CD4-positive, CD25-positive, alpha-beta regulatory T cell (primary cell): Measurements from ENCODE around the gene SMIM22. TPM values are rescaled to one million over a fixed set of nuclear protein-coding genes. Genes with fewer than 3 reads are reported as not detected.

Experiments
- ATAC-seq, 2 donors: fragments of 150-1000 bp; cut with Tn5 transposase; one replicate each; pipeline ENCODE4 v1.10.0; 2021; ENCODE audit warnings: low read depth in 2 of 2, moderate number of reproducible peaks in 2 of 2, moderate library complexity in 1 of 2
- DNase-seq, 3 donors: peaks; one replicate each; pipeline versions ENCODE4 v3.0.0 to v3.0.0-alpha.2; 2012 to 2022; ENCODE audit warnings: mixed read lengths in 1 of 3
- H3K27ac ChIP-seq: one replicate; pipeline ENCODE4 v1.7.0; 2013; ENCODE audit warnings: mild to moderate bottlenecking, low read length; ENCODE audit not compliant: insufficient read depth, poor library complexity, severe bottlenecking
- H3K27me3 ChIP-seq: one replicate; pipeline ENCODE4 v1.7.0; 2013; ENCODE audit warnings: low read length; ENCODE audit not compliant: control insufficient read depth, insufficient read depth
- H3K36me3 ChIP-seq: one replicate; pipeline ENCODE4 v1.7.0; 2013; ENCODE audit warnings: mild to moderate bottlenecking, low read length, moderate library complexity; ENCODE audit not compliant: control insufficient read depth, insufficient read depth
- H3K4me1 ChIP-seq: 2 replicates; pipeline ENCODE4 v1.7.0; 2013; ENCODE audit warnings: mild to moderate bottlenecking, low read length; ENCODE audit not compliant: insufficient read depth, control insufficient read depth, poor library complexity, severe bottlenecking
- H3K4me3 ChIP-seq: one replicate; pipeline ENCODE4 v1.7.0; 2013; ENCODE audit warnings: low read depth, mild to moderate bottlenecking, low read length, moderate library complexity
- H3K9me3 ChIP-seq, 2 experiments: 1 replicate in 1 of 2; 2 replicates in 1 of 2; pipeline ENCODE4 v1.7.0; 2013; ENCODE audit warnings: low read length in 2 of 2, mild to moderate bottlenecking in 1 of 2, moderate library complexity in 1 of 2; ENCODE audit not compliant: control insufficient read depth in 2 of 2
- H3K27ac Mint-ChIP-seq, 3 donors: one replicate each; pipeline ENCODE4 v1.8.0; 2020 to 2022; ENCODE audit warnings: mild to moderate bottlenecking in 3 of 3, mixed read lengths in 3 of 3, moderate library complexity in 2 of 3
- H3K27me3 Mint-ChIP-seq: one replicate; pipeline ENCODE4 v1.8.0; 2022; ENCODE audit warnings: mild to moderate bottlenecking, mixed read lengths
- H3K36me3 Mint-ChIP-seq: one replicate; pipeline ENCODE4 v1.8.0; 2020; ENCODE audit warnings: mixed read lengths
- H3K4me1 Mint-ChIP-seq, 4 donors: one replicate each; pipeline ENCODE4 v1.8.0; 2020 to 2022; ENCODE audit warnings: mixed read lengths in 4 of 4, mild to moderate bottlenecking in 1 of 4
- H3K4me3 Mint-ChIP-seq, 4 donors: one replicate each; pipeline ENCODE4 v1.8.0; 2020 to 2022; ENCODE audit warnings: mild to moderate bottlenecking in 4 of 4, mixed read lengths in 4 of 4, moderate library complexity in 3 of 4
- H3K9me3 Mint-ChIP-seq, 7 donors: one replicate each; pipeline ENCODE4 v1.8.0; 2020 to 2022; ENCODE audit warnings: mixed read lengths in 7 of 7, mild to moderate bottlenecking in 3 of 7, moderate library complexity in 2 of 7
- polyA plus RNA-seq, 4 donors: library from polyadenylated mRNA; unstranded; fragments of 300-500 nt; fragmentation: Illumina TruSeq; gene quantifications; one replicate each; pipeline ENCODE4 v1.2.3, GENCODE V29; 2021
- total RNA-seq: library from RNA; stranded (reverse); gene quantifications from one replicate; pipeline ENCODE4 v1.2.3, GENCODE V29; 2022

The SMIM22 gene
- not detected for total RNA-seq
- polyA plus RNA-seq: not detected

GRCh38 chr16:4795181-4795827, at the start of gene SMIM22:
TSS of gene SMIM22 (plus strand) at chr16:4795369. CDS start at chr16:4795735, 366 bp downstream.
- H3K9me3 Mint-ChIP-seq: no peaks in the 10 kb centered on the region
- Histone ChIP-seq H3K27ac (no peak within 1 kb of the TSS), H3K4me3 (no peak within 1 kb of the TSS), H3K27me3 (no peaks in the 10 kb centered on the region), H3K4me1 (no peaks in the 10 kb centered on the region), H3K36me3 (no peaks in the 10 kb centered on the region), H3K9me3 (no peaks in the 10 kb centered on the region)
- DNase-seq (no peak), ATAC-seq (no peak)
- H3K4me3 Mint-ChIP-seq: no peak within 1 kb of the TSS
- no peaks in the 10 kb centered on the region for H3K36me3 Mint-ChIP-seq
- peak within 1 kb of the TSS in 1 of 3 donors; percentile 20 for H3K27ac Mint-ChIP-seq
- peaks cover 0 to 1% (median 0%) of the 10 kb centered on the region in 4 donors for H3K4me1 Mint-ChIP-seq
- H3K27me3 Mint-ChIP-seq: no peaks in the 10 kb centered on the region

GRCh38 chr16:4746215-4746614, 49.0 kb upstream of the SMIM22 start:
- H3K4me3 Mint-ChIP-seq: no peak overlapping the region
- H3K9me3 ChIP-seq: no peaks in the 10 kb centered on the region

GRCh38 chr16:4746991-4747574, 48.1 kb upstream of the SMIM22 start:
- Histone ChIP-seq H3K36me3 (peaks cover 12% of the 10 kb centered on the region), H3K27me3 (no peaks in the 10 kb centered on the region), H3K4me1 (no peaks in the 10 kb centered on the region), H3K4me3 (no peak overlapping the region), H3K27ac (no peak overlapping the region), H3K9me3 (no peaks in the 10 kb centered on the region)
- DNase-seq (no peak), ATAC-seq (no peak)
- Mint-ChIP-seq H3K27me3 (peaks cover 5% of the 10 kb centered on the region), H3K4me1 (peaks cover 5 to 23% (median 8%) of the 10 kb centered on the region in 4 donors), H3K27ac (peak overlapping the region in 2 of 3 donors; percentile 33 to 63), H3K4me3 (no peak overlapping the region), H3K9me3 (no peaks in the 10 kb centered on the region), H3K36me3 (peaks cover 5% of the 10 kb centered on the region)

More at GRCh38 chr16:4746215-4746614, 49.0 kb upstream of the SMIM22 start:
- H3K9me3 Mint-ChIP-seq: no peaks in the 10 kb centered on the region
- Histone ChIP-seq H3K4me3 (no peak overlapping the region), H3K27me3 (no peaks in the 10 kb centered on the region), H3K27ac (no peak overlapping the region), H3K36me3 (peaks cover 5% of the 10 kb centered on the region), H3K4me1 (no peaks in the 10 kb centered on the region)
- H3K4me1 Mint-ChIP-seq: peaks cover 5 to 23% (median 8%) of the 10 kb centered on the region in 4 donors
- H3K36me3 Mint-ChIP-seq: peaks cover 5% of the 10 kb centered on the region
- DNase-seq: no peak
- H3K27ac Mint-ChIP-seq: peak overlapping the region in 1 of 3 donors; percentile 9
- ATAC-seq: no peak
- peaks cover 5% of the 10 kb centered on the region for H3K27me3 Mint-ChIP-seq

- Mint-ChIP-seq H3K4me1 (peaks cover 5 to 22% (median 8%) of the 10 kb centered on the region in 4 donors), H3K27me3 (peaks cover 1% of the 10 kb centered on the region), H3K36me3 (peaks cover 5% of the 10 kb centered on the region), H3K4me3 (peak overlapping the region in 2 of 4 donors; percentile 2 to 59), H3K9me3 (no peaks in the 10 kb centered on the region), H3K27ac (peak overlapping the region; percentile 33 to 63 (median 35))
- no peak overlapping the region for H3K4me3 ChIP-seq
- ATAC-seq: no peak
- no peak for DNase-seq
- H3K36me3 ChIP-seq: peaks cover 20% of the 10 kb centered on the region
- no peaks in the 10 kb centered on the region for H3K9me3 ChIP-seq
- no peak overlapping the region for H3K27ac ChIP-seq
- H3K27me3 ChIP-seq: no peaks in the 10 kb centered on the region
- no peaks in the 10 kb centered on the region for H3K4me1 ChIP-seq
Observed at GRCh38 chr16:4747906-4748681, 47.1 kb upstream of the SMIM22 start.

GRCh38 chr16:4748682-4749411, 46.3 kb upstream of the SMIM22 start:
- H3K27ac Mint-ChIP-seq: peak overlapping the region in 2 of 3 donors; percentile 33 to 62
- Histone ChIP-seq H3K27me3 (no peaks in the 10 kb centered on the region), H3K36me3 (peaks cover 22% of the 10 kb centered on the region), H3K4me3 (no peak overlapping the region), H3K4me1 (no peaks in the 10 kb centered on the region), H3K27ac (no peak overlapping the region), H3K9me3 (no peaks in the 10 kb centered on the region)
- ATAC-seq: no peak
- peaks cover 7% of the 10 kb centered on the region for H3K36me3 Mint-ChIP-seq
- H3K27me3 Mint-ChIP-seq: no peaks in the 10 kb centered on the region
- no peaks in the 10 kb centered on the region for H3K9me3 Mint-ChIP-seq
- DNase-seq: no peak
- peaks cover 0 to 16% (median 6%) of the 10 kb centered on the region in 4 donors for H3K4me1 Mint-ChIP-seq
- no peak overlapping the region for H3K4me3 Mint-ChIP-seq

GRCh38 chr16:4749700-4750257, 45.4 kb upstream of the SMIM22 start:
- Histone ChIP-seq H3K4me3 (no peak overlapping the region), H3K9me3 (no peaks in the 10 kb centered on the region), H3K27ac (no peak overlapping the region), H3K4me1 (no peaks in the 10 kb centered on the region), H3K27me3 (no peaks in the 10 kb centered on the region), H3K36me3 (peaks cover 25% of the 10 kb centered on the region)
- DNase-seq (no peak), ATAC-seq (no peak)
- no peaks in the 10 kb centered on the region for H3K9me3 Mint-ChIP-seq
- peaks cover 8% of the 10 kb centered on the region for H3K36me3 Mint-ChIP-seq
- no peak overlapping the region for H3K27ac Mint-ChIP-seq
- H3K4me3 Mint-ChIP-seq: no peak overlapping the region
- peaks cover 0 to 16% (median 6%) of the 10 kb centered on the region in 4 donors for H3K4me1 Mint-ChIP-seq
- H3K27me3 Mint-ChIP-seq: no peaks in the 10 kb centered on the region

- H3K4me1 ChIP-seq: no peaks in the 10 kb centered on the region
- H3K36me3 ChIP-seq: peaks cover 34% of the 10 kb centered on the region
- H3K27ac Mint-ChIP-seq: no peak overlapping the region
Observed at GRCh38 chr16:4750896-4751295, 44.3 kb upstream of the SMIM22 start.

More at GRCh38 chr16:4750896-4751295, 44.3 kb upstream of the SMIM22 start:
- H3K27me3 Mint-ChIP-seq: no peaks in the 10 kb centered on the region
- DNase-seq (no peak), ATAC-seq (no peak)
- no peaks in the 10 kb centered on the region for H3K27me3 ChIP-seq
- H3K4me1 Mint-ChIP-seq: peaks cover 0 to 16% (median 7%) of the 10 kb centered on the region in 4 donors
- no peak overlapping the region for H3K27ac ChIP-seq
- no peak overlapping the region for H3K4me3 Mint-ChIP-seq
- no peaks in the 10 kb centered on the region for H3K9me3 ChIP-seq
- peaks cover 17% of the 10 kb centered on the region for H3K36me3 Mint-ChIP-seq
- peaks cover 0 to 2% (median 0%) of the 10 kb centered on the region in 7 donors for H3K9me3 Mint-ChIP-seq
- H3K4me3 ChIP-seq: no peak overlapping the region
